Fibroblast of lung (primary cell): Measurements from ENCODE around the gene ADGRD1. TPM values are rescaled to one million over a fixed set of nuclear protein-coding genes. Genes with fewer than 3 reads are reported as not detected.

ENCODE experiments used
- DNase-seq, 2 donors: peaks; one replicate each; pipeline versions ENCODE4 v3.0.0 to v3.0.0-alpha.2; 2010; ENCODE audit warnings: low read depth in 2 of 2
- H2AFZ ChIP-seq: 2 replicates; pipeline ENCODE4 v1.5.1; 2012; ENCODE audit warnings: low read length, control low read depth, inconsistent platforms
- H3K27ac ChIP-seq: 2 replicates; pipeline ENCODE4 v1.5.1; 2011; ENCODE audit warnings: low read length, control low read depth; ENCODE audit not compliant: insufficient read depth
- H3K27me3 ChIP-seq: 2 replicates; pipeline ENCODE4 v1.5.1; 2011; ENCODE audit warnings: mild to moderate bottlenecking, low read length; ENCODE audit not compliant: control insufficient read depth, insufficient read depth
- H3K36me3 ChIP-seq: 2 replicates; pipeline ENCODE4 v1.5.1; 2011; ENCODE audit warnings: low read length; ENCODE audit not compliant: control insufficient read depth, insufficient read depth
- H3K4me1 ChIP-seq: 2 replicates; pipeline ENCODE4 v1.5.1; 2011; ENCODE audit warnings: low read length; ENCODE audit not compliant: control insufficient read depth, insufficient read depth; ENCODE audit errors: extremely low read depth
- H3K4me2 ChIP-seq: 2 replicates; pipeline ENCODE4 v1.5.1; 2011; ENCODE audit warnings: low read length, control low read depth; ENCODE audit not compliant: insufficient read depth; ENCODE audit errors: extremely low read depth
- H3K4me3 ChIP-seq, 4 experiments: fragments of 200-600 bp in 1 of 4; sonication (generic) in 1 of 4; replicated peaks in 1 of 4; 2 replicates each; pipeline ENCODE4 v1.5.1; 2011 to 2016; ENCODE audit warnings: low read length in 4 of 4, low read depth in 3 of 4, mild to moderate bottlenecking in 3 of 4, control low read depth in 2 of 4, inconsistent platforms in 1 of 4, mixed read lengths in 1 of 4; ENCODE audit not compliant: insufficient read depth in 1 of 4; ENCODE audit errors: control extremely low read depth in 1 of 4
- H3K79me2 ChIP-seq: 2 replicates; pipeline ENCODE4 v1.5.1; 2012; ENCODE audit warnings: mild to moderate bottlenecking, low read length, inconsistent platforms; ENCODE audit not compliant: control insufficient read depth, insufficient read depth
- H3K9ac ChIP-seq: 2 replicates; pipeline ENCODE4 v1.5.1; 2011; ENCODE audit warnings: mild to moderate bottlenecking, low read length, control low read depth; ENCODE audit not compliant: insufficient read depth
- H3K9me3 ChIP-seq: 2 replicates; pipeline ENCODE4 v1.5.1; 2012; ENCODE audit warnings: low read depth, low read length; ENCODE audit not compliant: control insufficient read depth, insufficient read depth
- H4K20me1 ChIP-seq: 2 replicates; pipeline ENCODE4 v1.5.1; 2011; ENCODE audit warnings: low read length; ENCODE audit not compliant: control insufficient read depth, insufficient read depth; ENCODE audit errors: extremely low read depth
- CTCF ChIP-seq, 2 donors: IDR thresholded peaks in 1 of 2; conservative IDR thresholded peaks in 1 of 2; 1 replicate in 1 of 2; 2 replicates in 1 of 2; pipeline ENCODE4 v1.5.1; 2011 to 2012; ENCODE audit warnings: low read length in 2 of 2, control low read depth in 1 of 2, inconsistent platforms in 1 of 2, low read depth in 1 of 2, mild to moderate bottlenecking in 1 of 2
- EZH2 ChIP-seq: IDR thresholded peaks from 2 replicates; pipeline ENCODE4 v1.5.1; 2012; ENCODE audit warnings: low read length, control low read depth, mild to moderate bottlenecking; ENCODE audit errors: missing control alignments
- polyA plus RNA-seq, 2 donors: library from polyadenylated mRNA; depleted of rRNA in 1 of 2; stranded (reverse) in 1 of 2; unstranded in 1 of 2; fragments of >200 nt; gene quantifications; 2 replicates each; pipeline ENCODE4 v1.2.1, GENCODE V29; 2011 to 2012; ENCODE audit warnings: missing spikeins in 1 of 2
- total RNA-seq: library from RNA; depleted of rRNA; stranded (reverse); fragments of >200 nt; gene quantifications from 2 replicates; pipeline ENCODE4 v1.2.1, GENCODE V29; 2014

The ADGRD1 gene
- total and polyA plus RNA-seq, 2 donors (not counting 1 experiment from before 2014, with no cell fraction given) = 7.3 to 11.6 TPM

GRCh38 chr12:130981911-130982310 is 28.2 kb downstream of the ADGRD1 start:
- H4K20me1 ChIP-seq = no peaks in the 10 kb centered on the region
- no peak overlapping the region for H3K4me3 ChIP-seq
- no peaks in the 10 kb centered on the region for H3K36me3 ChIP-seq
- no peaks in the 10 kb centered on the region for H3K9me3 ChIP-seq
- no peaks in the 10 kb centered on the region for H3K79me2 ChIP-seq
- no peaks in the 10 kb centered on the region for H3K4me1 ChIP-seq
- H3K9ac ChIP-seq = no peak overlapping the region
- no peak overlapping the region for H3K27ac ChIP-seq
- no peaks in the 10 kb centered on the region for H3K27me3 ChIP-seq
- H2AFZ ChIP-seq = no peak overlapping the region
- no peak overlapping the region for H3K4me2 ChIP-seq
- TF ChIP-seq EZH2 = no peak
- no peak for TF ChIP-seq CTCF (conservative IDR thresholded peaks at IDR 0.05 in 1 of 2, IDR thresholded peaks at IDR 0.05 in 1 of 2; ENCODE audit: low read depth in 1 of 2, low read length in 2 of 2)
- DNase-seq = no peak

DNA sequence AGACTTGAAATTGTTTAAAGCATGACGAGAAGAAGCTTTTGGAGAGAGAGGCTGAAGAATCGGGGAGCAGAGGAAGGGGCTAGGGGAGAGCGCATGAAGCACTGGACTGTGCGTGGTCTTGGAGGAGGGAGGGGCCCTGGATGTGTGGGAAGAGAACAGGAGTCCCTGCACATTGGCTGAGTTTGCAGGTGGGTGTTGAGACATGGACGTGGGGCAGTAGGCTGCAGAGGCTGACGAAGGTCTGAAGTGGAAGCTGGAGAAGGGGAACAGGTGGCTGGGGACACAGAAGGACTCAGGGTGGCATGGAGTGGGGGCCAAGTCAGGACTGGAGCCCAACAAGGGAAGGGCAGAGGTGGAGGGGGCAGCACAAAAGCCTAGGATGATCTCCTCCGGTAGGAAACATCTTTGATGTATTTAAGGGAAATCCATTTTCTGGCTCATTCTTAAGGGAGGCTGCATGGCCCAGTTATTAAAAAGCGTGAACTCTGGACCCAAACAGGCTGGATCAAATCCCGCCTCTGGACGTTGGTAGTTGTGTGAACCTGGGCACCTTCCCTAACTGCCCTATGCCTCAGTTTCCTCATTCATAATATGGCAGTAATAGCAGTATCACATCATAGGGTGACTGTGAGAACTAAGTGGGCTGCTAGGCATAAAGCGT is 29.0 kb downstream of the ADGRD1 start:
- no peak for DNase-seq
- H3K4me3 ChIP-seq = no peak overlapping the region
- H3K27ac ChIP-seq = no peak overlapping the region
- no peak overlapping the region for H2AFZ ChIP-seq
- no peak overlapping the region for H3K9ac ChIP-seq
- H3K36me3 ChIP-seq = no peaks in the 10 kb centered on the region
- H3K4me2 ChIP-seq = no peak overlapping the region
- H4K20me1 ChIP-seq = no peaks in the 10 kb centered on the region
- no peak for TF ChIP-seq CTCF (conservative IDR thresholded peaks at IDR 0.05 in 1 of 2, IDR thresholded peaks at IDR 0.05 in 1 of 2; ENCODE audit: low read depth in 1 of 2, low read length in 2 of 2)
- TF ChIP-seq EZH2 = no peak
- H3K27me3 ChIP-seq = no peaks in the 10 kb centered on the region
- no peaks in the 10 kb centered on the region for H3K9me3 ChIP-seq
- H3K4me1 ChIP-seq = no peaks in the 10 kb centered on the region
- H3K79me2 ChIP-seq = no peaks in the 10 kb centered on the region

DNA sequence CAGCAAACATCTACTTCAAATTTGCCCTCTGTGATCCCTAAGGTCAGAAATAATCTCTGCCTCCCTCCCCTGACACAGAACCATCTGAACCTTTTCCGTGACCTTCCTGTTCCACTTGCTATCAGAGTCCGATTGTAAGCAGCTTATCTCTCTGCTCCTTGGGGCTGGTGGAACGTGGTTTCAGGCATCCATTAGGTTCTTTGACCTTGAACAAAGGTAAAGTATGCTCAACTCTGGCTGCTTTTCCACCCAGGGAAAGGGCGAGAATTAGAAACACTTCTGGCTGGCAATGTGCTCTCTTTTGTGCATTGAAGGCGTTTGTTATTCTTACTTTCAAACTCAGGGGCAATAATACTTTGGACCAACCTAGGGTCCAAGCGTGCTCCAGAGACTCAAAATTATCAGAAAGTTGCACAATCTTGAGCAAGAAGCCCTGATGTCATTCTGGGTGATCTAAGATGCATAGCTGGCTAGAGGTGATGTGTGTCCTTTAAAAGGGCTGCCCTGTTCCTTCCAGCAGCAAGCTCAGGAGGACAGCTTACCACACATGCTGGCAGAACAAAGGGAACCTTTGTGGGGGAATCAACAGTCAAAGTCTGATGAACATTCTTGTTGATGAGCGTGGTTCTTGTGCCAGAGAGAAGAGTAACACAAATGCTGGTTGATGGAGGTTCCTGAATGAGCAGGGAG is 29.8 kb downstream of the ADGRD1 start:
- DNase-seq = no peak
- TF ChIP-seq EZH2 = no peak
- no peak for TF ChIP-seq CTCF (conservative IDR thresholded peaks at IDR 0.05 in 1 of 2, IDR thresholded peaks at IDR 0.05 in 1 of 2; ENCODE audit: low read depth in 1 of 2, low read length in 2 of 2)
- Histone ChIP-seq H3K36me3 (no peaks in the 10 kb centered on the region), H4K20me1 (no peaks in the 10 kb centered on the region), H3K9me3 (no peaks in the 10 kb centered on the region), H3K79me2 (no peaks in the 10 kb centered on the region), H3K27ac (no peak overlapping the region), H3K9ac (no peak overlapping the region), H3K4me1 (no peaks in the 10 kb centered on the region), H3K27me3 (no peaks in the 10 kb centered on the region), H2AFZ (no peak overlapping the region), H3K4me2 (no peak overlapping the region), H3K4me3 (no peak overlapping the region)
